Memory B cell (primary cell): ENCODE measurements around the gene SLFN14.
"Not testable (repeated sequence)": the region's sequence is repeated elsewhere in the genome, so short reads cannot be mapped to it uniquely, and the experiment has no call there.

Experiments used
- ATAC-seq: fragments of 150-1000 bp; cut with Tn5 transposase; 2 replicates; pipeline ENCODE4 v1.10.0; 2021; ENCODE audit warnings: low read depth, mild to moderate bottlenecking, moderate library complexity
- DNase-seq, 2 donors: peaks; one replicate each; pipeline ENCODE4 v3.0.0; 2022; ENCODE audit warnings: low spot score in 2 of 2
- H3K27ac Mint-ChIP-seq: one replicate; pipeline ENCODE4 v1.8.0; 2022; ENCODE audit warnings: mild to moderate bottlenecking, moderate library complexity, mixed read lengths
- H3K27me3 Mint-ChIP-seq: one replicate; pipeline ENCODE4 v1.8.0; 2022; ENCODE audit warnings: mixed read lengths
- H3K36me3 Mint-ChIP-seq: one replicate; pipeline ENCODE4 v1.8.0; 2022; ENCODE audit warnings: mild to moderate bottlenecking, mixed read lengths
- H3K4me1 Mint-ChIP-seq: one replicate; pipeline ENCODE4 v1.8.0; 2022; ENCODE audit warnings: mixed read lengths
- H3K4me3 Mint-ChIP-seq: one replicate; pipeline ENCODE4 v1.8.0; 2022; ENCODE audit warnings: mild to moderate bottlenecking, moderate library complexity, mixed read lengths
- H3K9me3 Mint-ChIP-seq: one replicate; pipeline ENCODE4 v1.8.0; 2022; ENCODE audit warnings: mixed read lengths

Gene SLFN14

GRCh38 chr17:35546487-35546886 is 14.1 kb downstream of the SLFN14 start:
- peaks cover 1% of the 10 kb centered on the region for H3K36me3 Mint-ChIP-seq
- H3K9me3 Mint-ChIP-seq, result no peaks in the 10 kb centered on the region
- DNase-seq (no peak), ATAC-seq (peak; percentile 39)
- no peak overlapping the region for H3K27ac Mint-ChIP-seq
- H3K27me3 Mint-ChIP-seq, result no peaks in the 10 kb centered on the region
- peaks cover 14% of the 10 kb centered on the region for H3K4me1 Mint-ChIP-seq
- H3K4me3 Mint-ChIP-seq, result no peak overlapping the region

GRCh38 chr17:35545150-35545549 is 15.5 kb downstream of the SLFN14 start:
- ATAC-seq, result no peak
- no peaks in the 10 kb centered on the region for H3K9me3 Mint-ChIP-seq
- DNase-seq, result no peak
- H3K4me3 Mint-ChIP-seq, result no peak overlapping the region
- H3K4me1 Mint-ChIP-seq, result peaks cover 22% of the 10 kb centered on the region
- no peaks in the 10 kb centered on the region for H3K27me3 Mint-ChIP-seq
- peaks cover 1% of the 10 kb centered on the region for H3K36me3 Mint-ChIP-seq
- H3K27ac Mint-ChIP-seq, result no peak overlapping the region

GRCh38 chr17:35543856-35544255 is 16.8 kb downstream of the SLFN14 start:
- no peaks in the 10 kb centered on the region for H3K9me3 Mint-ChIP-seq
- H3K36me3 Mint-ChIP-seq, result no peaks in the 10 kb centered on the region
- H3K27ac Mint-ChIP-seq, result no peak overlapping the region
- no peaks in the 10 kb centered on the region for H3K27me3 Mint-ChIP-seq
- peaks cover 27% of the 10 kb centered on the region for H3K4me1 Mint-ChIP-seq
- H3K4me3 Mint-ChIP-seq, result no peak overlapping the region
- ATAC-seq (no peak), DNase-seq (no peak)

- Mint-ChIP-seq H3K4me1 (peaks cover 28% of the 10 kb centered on the region), H3K4me3 (no peak overlapping the region), H3K36me3 (no peaks in the 10 kb centered on the region), H3K9me3 (no peaks in the 10 kb centered on the region), H3K27ac (no peak overlapping the region), H3K27me3 (no peaks in the 10 kb centered on the region)
- no peak for ATAC-seq
- no peak for DNase-seq
These were observed 17.6 kb downstream of the SLFN14 start for GRCh38 chr17:35542990-35543389.

- no peak for ATAC-seq
- no peaks in the 10 kb centered on the region for H3K27me3 Mint-ChIP-seq
- peak overlapping the region; percentile 94 for H3K27ac Mint-ChIP-seq
- no peaks in the 10 kb centered on the region for H3K36me3 Mint-ChIP-seq
- no peak for DNase-seq
- peak overlapping the region; percentile 90 for H3K4me3 Mint-ChIP-seq
- peaks cover 33% of the 10 kb centered on the region for H3K4me1 Mint-ChIP-seq
- H3K9me3 Mint-ChIP-seq, result no peaks in the 10 kb centered on the region
These were observed 19.2 kb downstream of the SLFN14 start for GRCh38 chr17:35541434-35541833.

GRCh38 chr17:35540589-35541404 is 19.8 kb downstream of the SLFN14 start:
- DNase-seq (peak; percentile 19 to 20), ATAC-seq (peak; percentile 76)
- Mint-ChIP-seq H3K36me3 (no peaks in the 10 kb centered on the region), H3K27ac (peak overlapping the region; percentile 94), H3K4me1 (peaks cover 31% of the 10 kb centered on the region), H3K27me3 (no peaks in the 10 kb centered on the region), H3K9me3 (no peaks in the 10 kb centered on the region), H3K4me3 (peak overlapping the region; percentile 90)

- no peak for DNase-seq
- Mint-ChIP-seq H3K27me3 (no peaks in the 10 kb centered on the region), H3K4me1 (peaks cover 31% of the 10 kb centered on the region), H3K4me3 (peak overlapping the region; percentile 85), H3K9me3 (no peaks in the 10 kb centered on the region), H3K27ac (peak overlapping the region; percentile 94), H3K36me3 (no peaks in the 10 kb centered on the region)
- ATAC-seq, result no peak
These were observed 21.0 kb downstream of the SLFN14 start for GRCh38 chr17:35539659-35540026.

GRCh38 chr17:35537601-35538141 is 22.9 kb downstream of the SLFN14 start, which contains the start of gene SLFN12L:
Gene SLFN12L (minus strand): TSS chr17:35537678. CDS start chr17:35522364, 15,314 bp downstream.
- H3K27ac Mint-ChIP-seq, result peak within 1 kb of the TSS; percentile 72
- DNase-seq (no peak), ATAC-seq (no peak)
- no peaks in the 10 kb centered on the region for H3K36me3 Mint-ChIP-seq
- no peaks in the 10 kb centered on the region for H3K27me3 Mint-ChIP-seq
- H3K9me3 Mint-ChIP-seq, result no peaks in the 10 kb centered on the region
- H3K4me3 Mint-ChIP-seq, result peak within 1 kb of the TSS; percentile 52
- H3K4me1 Mint-ChIP-seq, result peaks cover 26% of the 10 kb centered on the region

GRCh38 chr17:35536664-35537171 is 23.9 kb downstream of the SLFN14 start:
- Mint-ChIP-seq H3K27me3 (no peaks in the 10 kb centered on the region), H3K4me3 (peak overlapping the region; percentile 52), H3K27ac (no peak overlapping the region), H3K9me3 (no peaks in the 10 kb centered on the region), H3K4me1 (peaks cover 26% of the 10 kb centered on the region), H3K36me3 (no peaks in the 10 kb centered on the region)
- no peak for ATAC-seq
- no peak for DNase-seq

- H3K4me3 Mint-ChIP-seq, H3K27me3 Mint-ChIP-seq, DNase-seq, H3K9me3 Mint-ChIP-seq, H3K36me3 Mint-ChIP-seq, H3K27ac Mint-ChIP-seq, ATAC-seq: not testable (repeated sequence)
- H3K4me1 Mint-ChIP-seq, result peaks cover 20% of the 10 kb centered on the region
These were observed 25.2 kb downstream of the SLFN14 start for GRCh38 chr17:35535406-35535805.

GRCh38 chr17:35534576-35535093 is 26.0 kb downstream of the SLFN14 start:
- Mint-ChIP-seq H3K4me1 (peaks cover 13% of the 10 kb centered on the region), H3K4me3 (no peak overlapping the region), H3K36me3 (no peaks in the 10 kb centered on the region), H3K27ac (no peak overlapping the region), H3K27me3 (no peaks in the 10 kb centered on the region), H3K9me3 (no peaks in the 10 kb centered on the region)
- ATAC-seq (no peak), DNase-seq (no peak)

GRCh38 chr17:35531160-35531559 is 29.5 kb downstream of the SLFN14 start:
- Mint-ChIP-seq H3K4me1 (peaks cover 3% of the 10 kb centered on the region), H3K4me3 (no peak overlapping the region), H3K27ac (peak overlapping the region; percentile 53), H3K9me3 (no peaks in the 10 kb centered on the region), H3K27me3 (no peaks in the 10 kb centered on the region), H3K36me3 (no peaks in the 10 kb centered on the region)
- no peak for DNase-seq
- ATAC-seq, result no peak

GRCh38 chr17:35529866-35530265 is 30.8 kb downstream of the SLFN14 start:
- peaks cover under 1% of the 10 kb centered on the region for H3K36me3 Mint-ChIP-seq
- peaks cover 3% of the 10 kb centered on the region for H3K4me1 Mint-ChIP-seq
- H3K4me3 Mint-ChIP-seq, result no peak overlapping the region
- no peak overlapping the region for H3K27ac Mint-ChIP-seq
- H3K27me3 Mint-ChIP-seq, result peaks cover under 1% of the 10 kb centered on the region
- DNase-seq, result no peak
- peaks cover under 1% of the 10 kb centered on the region for H3K9me3 Mint-ChIP-seq
- ATAC-seq, result no peak

- not testable (repeated sequence) for H3K36me3 Mint-ChIP-seq, DNase-seq, H3K4me1 Mint-ChIP-seq, ATAC-seq, H3K9me3 Mint-ChIP-seq, H3K27me3 Mint-ChIP-seq, H3K4me3 Mint-ChIP-seq, H3K27ac Mint-ChIP-seq
These were observed 31.3 kb downstream of the SLFN14 start for GRCh38 chr17:35529326-35529725.
